Stimulated activated CD4-positive, alpha-beta T cell treated with anti-CD3 and anti-CD28 coated beads, Interleukin-1b, Interleukin-23, amount 100 ng/mL, for 1 hour (primary cell): ENCODE results near the gene ANXA3.
A peak's percentile ranks its signal among the peaks of the same experiment; 100 is the strongest.

Experiments
- DNase-seq, 2 donors: peaks; one replicate each; pipeline ENCODE4 v3.0.0-alpha.2; 2020; ENCODE audit warnings: low read depth in 2 of 2

Gene ANXA3

GRCh38 chr4:78644744-78645330 lies 93.3 kb downstream of the ANXA3 start:
- peak in 1 of 2 donors; percentile 10 for DNase-seq

DNA sequence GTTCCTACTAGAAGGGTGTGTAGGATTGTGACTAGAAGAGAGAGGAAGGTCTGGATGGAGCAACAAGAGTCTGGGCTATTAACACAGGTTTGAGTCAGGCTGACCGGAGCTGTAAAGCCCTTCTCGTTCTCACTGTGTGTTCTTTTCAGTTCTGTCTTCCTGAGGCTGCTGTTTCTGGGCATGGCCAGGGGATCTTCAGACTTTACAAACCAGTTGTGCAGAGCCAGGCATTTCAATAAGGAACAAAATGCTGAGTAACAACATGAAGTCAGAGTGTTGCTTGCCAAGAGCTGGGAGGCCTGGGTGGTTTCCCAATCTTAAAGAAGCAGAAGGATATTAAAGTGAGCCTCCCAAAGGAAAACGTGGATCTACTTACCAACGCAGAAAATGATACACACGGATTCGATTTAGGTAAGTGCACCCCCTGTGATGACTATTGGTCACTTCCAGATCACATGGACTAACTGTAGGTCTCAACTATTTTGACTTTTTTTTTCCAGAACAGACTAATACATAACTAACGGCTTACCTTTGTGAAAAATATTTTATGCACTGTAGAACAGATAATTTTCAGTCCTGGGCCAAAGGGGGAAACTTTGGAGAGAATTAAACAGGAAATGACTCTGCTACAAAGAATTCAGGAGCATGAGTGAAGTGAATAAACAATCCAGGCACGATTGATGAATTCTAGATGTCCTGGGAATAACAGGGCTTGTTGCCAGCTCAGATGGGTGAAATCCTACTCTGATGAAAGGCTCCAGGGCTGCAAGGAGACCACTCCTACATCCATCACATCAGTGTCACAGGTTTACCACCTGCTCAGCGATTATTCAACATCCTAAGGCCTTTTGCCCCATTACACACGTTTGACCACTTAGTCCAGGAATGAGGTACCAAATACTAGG lies 94.5 kb downstream of the ANXA3 start:
- no peak for DNase-seq

GRCh38 chr4:78647272-78647671 lies 95.7 kb downstream of the ANXA3 start:
- no peak for DNase-seq

DNA sequence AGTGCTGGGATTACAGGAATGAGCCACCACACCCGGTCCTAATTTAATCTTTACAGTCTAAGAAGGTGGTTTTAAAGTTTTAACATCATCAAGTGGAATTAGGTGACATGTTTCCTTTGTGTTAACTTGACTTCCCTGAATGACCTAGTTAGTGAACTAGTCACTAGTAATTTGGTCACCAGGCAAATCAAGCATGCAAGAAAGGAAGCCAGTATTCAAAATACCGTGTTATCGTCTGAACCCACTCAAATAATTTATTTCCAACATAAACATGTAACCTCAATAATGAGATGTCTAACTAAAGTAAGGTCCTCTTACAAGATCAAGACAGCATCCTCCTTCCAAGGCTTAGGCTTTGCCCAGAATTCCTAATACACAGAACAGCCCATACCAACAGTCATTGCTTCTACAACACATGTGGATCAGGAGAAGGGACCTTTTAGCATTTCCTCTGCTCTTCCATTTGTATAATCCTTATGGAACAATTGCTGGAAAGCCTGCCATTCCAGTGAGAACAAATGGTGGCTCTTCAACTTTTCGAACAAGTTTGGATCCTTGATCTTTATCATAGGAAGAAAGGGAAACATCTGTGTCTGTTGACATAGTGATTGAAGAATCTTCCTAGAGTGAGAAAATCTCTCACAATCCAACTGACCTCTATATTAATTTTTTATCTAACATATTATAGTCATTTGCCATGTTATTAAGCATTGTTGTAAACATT lies 97.2 kb downstream of the ANXA3 start:
- no peak for DNase-seq

DNA sequence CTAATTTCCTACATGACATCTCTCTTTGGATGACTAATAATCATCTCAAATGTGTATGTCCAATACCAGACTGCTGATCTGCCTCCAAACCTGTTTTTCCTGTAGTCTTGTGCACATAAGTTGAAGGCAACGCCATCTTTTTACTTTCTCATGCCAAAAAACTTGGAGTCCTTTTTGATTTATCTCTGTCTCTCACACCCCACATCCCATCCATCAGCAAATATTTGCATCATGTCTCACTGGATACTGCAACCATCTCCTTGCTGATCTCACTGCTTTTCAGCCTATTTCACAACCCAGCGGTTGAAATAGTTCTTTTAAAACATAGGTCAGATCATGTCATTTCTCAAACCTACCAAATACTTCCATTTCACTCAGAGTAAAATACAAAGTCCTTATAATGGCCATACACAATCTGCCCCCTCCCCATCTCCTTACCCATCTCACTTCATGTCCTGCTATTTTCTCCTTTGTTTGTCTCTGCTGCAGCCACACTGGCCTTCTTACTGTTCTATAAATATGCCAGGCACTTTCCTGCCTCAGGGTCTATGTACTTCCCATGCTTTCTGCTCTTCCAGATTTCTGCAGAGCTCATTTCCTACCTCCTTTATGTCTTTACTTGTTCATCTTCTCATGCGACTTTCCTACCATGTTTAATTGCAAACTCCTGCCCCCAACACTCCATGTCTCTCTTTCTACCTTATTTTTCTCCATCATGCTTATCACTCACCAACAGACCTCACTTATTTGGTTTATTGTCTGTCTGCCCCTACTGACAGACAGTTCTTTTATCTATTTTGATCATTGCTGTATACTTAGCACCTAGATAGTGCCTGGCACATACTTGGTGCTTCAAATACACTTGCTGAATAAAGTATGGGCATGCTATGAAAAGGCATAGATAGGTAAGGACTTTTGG lies 98.8 kb downstream of the ANXA3 start:
- DNase-seq = no peak

- DNase-seq = no peak
Observed at GRCh38 chr4:78651250-78651860, 99.8 kb downstream of the ANXA3 start.

DNA sequence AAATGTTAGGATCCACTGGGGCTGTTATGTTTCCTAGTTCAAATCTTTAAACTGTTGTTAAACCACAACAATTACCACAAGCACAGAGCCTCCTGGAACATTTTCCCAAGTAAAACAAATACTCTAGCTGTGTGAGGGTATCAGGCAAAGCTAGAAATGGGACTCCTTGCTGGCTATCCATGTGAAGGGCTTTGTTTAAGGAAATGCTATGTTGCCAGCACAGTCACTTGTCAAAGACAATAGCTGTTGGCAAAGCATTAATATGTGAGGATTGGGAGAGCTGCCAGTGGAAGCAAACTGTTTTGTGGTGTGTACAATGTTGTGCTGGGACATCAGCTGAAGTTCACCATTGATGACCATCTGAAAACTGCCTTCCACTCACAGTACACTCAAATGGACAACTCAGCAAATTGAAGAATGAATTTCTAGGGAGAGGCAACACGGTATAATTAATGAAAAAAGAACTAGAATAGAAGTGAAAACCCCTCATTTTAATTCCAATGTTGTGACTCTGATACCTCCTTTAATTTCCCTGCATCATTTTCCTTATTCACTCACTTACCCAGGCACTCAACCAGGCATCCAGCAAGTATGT lies 100.8 kb downstream of the ANXA3 start:
- DNase-seq = no peak

GRCh38 chr4:78653655-78654054 lies 102.1 kb downstream of the ANXA3 start:
- DNase-seq = no peak

DNA sequence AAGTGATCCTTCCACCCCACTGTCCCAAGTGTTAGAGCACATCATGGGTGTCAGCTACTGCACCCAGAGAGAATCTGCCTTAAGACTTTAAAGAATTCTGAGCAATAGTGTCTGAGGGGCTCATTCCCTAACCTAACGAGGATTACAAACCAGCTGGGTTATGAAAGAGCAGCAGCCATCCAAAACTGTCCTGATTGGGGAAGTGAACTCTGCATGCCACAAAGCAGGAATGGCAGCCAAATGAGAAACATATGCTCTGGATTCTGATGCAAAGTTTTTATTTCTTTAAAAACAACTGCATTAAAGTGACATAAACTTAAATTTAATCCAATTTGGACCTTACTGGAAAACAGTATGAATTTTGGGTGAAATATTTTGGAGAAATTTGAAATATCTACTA lies 103.2 kb downstream of the ANXA3 start:
- DNase-seq = no peak

DNA sequence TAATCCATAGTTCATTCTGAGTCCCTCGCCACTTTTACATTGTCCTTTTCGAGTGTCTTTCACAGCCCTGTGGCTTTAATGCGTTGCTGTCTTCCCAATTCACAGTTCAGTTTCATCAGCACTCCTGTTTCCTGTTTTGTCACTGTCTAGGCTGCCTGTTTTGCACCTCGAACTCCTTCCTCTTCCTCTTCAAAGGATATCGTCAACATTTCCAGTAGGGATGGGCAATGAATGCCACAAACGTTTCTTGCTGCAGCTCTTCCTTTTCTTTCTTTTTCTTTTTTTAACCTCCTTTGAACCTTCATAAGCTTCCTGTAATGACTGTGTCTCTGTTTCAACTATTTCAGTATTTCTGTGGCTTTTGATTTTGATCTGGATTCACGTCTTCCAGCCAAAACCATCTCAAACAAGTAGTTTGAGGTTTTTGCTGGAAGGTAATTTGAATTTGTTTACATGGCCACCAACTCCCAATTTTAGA lies 105.4 kb downstream of the ANXA3 start:
- DNase-seq = no peak

DNA sequence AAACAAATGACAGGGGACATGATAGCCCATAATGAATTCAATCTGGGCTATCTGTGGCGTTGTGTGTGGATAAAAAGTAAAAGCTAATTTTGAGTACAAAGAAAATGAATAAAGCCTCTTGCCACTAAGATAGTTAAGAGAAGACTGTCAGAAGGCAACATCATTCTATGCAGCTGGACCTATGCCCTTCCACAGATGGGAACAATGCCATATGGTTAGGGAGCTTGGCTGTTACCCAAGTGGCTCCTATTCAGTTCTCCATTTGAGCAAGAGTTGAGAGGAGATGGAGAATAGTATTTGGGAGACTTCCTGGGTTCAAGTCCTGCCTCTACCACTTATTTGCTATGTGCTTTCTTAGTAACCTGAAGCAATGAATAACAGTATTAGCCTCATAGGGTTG lies 107.7 kb downstream of the ANXA3 start:
- no peak for DNase-seq

DNA sequence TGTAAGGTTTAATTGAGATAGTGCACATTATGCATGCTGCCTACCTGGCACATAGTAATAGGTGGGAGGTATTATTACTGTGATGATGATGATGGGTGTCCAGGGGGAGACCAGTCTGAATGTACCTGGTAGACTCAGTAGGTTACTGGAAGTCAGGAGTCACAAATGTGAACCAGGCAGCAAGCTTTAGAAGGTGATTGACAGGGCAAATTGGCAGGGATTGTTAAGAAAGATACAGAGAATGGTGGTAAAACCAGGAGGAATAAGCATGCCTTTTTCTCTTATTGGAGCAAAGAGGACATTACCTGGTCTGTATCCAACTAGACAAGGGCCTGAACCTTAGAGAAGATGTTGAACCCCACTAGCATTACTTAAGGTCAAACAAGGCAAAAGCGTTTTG lies 108.1 kb downstream of the ANXA3 start:
- DNase-seq = no peak
